RKO (cell line): ENCODE data around the gene IER2.

ENCODE experiments used
- DNase-seq: peaks from one replicate; pipeline ENCODE4 v3.0.0-alpha.2; 2016; ENCODE audit warnings: low spot score

IER2 gene, protein sequence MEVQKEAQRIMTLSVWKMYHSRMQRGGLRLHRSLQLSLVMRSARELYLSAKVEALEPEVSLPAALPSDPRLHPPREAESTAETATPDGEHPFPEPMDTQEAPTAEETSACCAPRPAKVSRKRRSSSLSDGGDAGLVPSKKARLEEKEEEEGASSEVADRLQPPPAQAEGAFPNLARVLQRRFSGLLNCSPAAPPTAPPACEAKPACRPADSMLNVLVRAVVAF

DNA sequence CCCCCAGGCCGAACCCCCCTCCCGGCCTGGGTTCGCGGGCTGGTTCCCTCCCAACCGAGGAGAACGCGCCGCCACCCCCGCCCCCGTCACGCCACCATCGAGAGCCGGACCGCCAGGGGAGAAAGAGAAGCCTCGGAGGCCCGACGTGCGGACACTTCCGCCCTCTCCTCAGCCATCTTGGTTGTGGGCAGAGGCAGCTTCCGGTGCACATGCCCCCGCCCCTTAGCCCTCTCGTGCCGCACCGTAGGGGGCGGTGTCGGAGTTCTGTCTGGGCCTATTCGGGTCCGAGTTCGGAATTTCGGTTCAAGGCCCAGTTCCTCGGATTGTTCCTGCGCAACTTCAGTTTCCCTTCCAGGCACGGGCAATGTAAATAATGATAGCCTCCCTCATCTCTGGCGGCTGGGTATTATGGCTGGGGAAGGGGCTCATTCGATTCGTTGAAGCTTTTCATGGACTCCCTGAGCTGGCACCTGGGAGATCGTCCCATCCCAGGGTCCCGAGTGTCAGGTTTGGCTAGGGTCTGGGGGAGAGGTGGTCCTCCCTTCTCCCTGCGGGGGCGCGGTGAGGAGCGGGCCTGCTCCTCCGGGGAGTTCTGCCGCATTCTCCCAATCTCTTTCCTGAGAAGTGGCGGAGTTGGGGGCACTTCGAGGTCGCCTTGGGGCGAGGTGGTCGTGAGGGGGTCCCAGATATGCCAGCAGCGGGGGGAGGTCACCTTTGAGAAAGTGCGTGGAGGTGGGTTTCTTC is at the start of gene IER2, which contains the start of gene STX10:
TSS of gene IER2 (plus strand) at position 225 of the 744 bp plus-strand sequence. CDS start 2,776 bp downstream, outside the sequence.
TSS of gene STX10 (minus strand) at position 189 of the 744 bp plus-strand sequence. CDS start 202 bp downstream, outside the sequence.
- peak; percentile 96 for DNase-seq

- no peak for DNase-seq
Measured at GRCh38 chr19:13100841-13101589, 49.2 kb upstream of the IER2 start.

GRCh38 chr19:13101590-13102415 is 48.4 kb upstream of the IER2 start:
- no peak for DNase-seq

DNA sequence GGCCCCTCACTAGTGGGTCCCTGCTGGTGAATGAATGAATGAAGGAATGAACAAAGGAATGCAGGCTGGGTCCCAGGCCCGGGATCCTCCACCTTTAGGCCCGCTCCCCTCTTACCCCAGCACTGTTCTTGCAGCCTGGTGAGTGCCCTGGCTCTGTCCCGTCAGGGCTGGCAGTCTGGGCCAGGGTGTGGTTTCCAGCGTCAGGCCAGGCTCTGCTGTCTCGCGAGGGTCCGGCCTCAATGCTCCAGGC is 47.9 kb upstream of the IER2 start:
- no peak for DNase-seq

DNA sequence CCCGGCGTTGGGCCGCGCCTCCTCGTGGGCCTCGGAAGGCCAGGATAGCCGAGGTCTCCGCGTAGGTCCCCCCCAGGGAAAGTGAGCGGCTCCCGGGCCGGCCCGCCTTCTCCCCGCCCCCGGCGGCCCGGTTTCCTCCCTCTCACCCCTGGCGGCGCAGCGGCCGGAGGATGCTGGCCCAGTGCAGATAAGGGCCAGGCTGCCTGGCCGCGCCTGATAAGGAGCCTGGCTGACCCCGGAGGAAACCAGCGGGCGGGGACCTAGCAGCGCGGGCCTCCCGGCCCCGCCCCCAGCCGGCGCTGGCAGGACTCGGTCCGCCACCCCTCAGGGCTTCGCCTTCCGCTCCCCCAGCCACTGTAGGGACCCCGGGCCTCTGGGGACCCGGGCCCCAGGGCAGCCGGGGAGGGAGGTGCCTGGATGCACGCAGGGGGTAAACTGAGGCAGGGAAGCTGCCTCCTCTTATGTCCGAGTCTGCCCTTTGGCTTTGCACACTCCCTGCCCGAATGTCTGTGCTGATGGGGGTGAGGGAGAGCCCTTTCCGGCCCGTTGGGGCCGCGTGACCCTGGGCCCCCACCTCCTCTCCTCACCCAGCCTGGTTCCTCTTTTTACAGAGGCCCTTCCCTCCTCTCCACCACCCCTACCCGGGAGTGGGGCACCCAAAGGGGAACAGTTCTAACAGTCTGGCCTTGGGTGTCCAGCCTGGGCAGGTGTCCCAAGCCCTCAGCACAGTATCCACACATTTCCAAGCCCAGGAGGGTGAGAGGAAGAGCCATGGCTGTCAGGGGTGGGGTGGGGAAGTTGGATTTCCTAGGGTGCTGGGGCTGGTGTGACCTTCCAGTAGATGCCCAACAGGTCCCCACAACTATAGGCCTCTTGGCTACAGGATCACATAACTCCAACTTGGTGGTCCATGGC is 47.3 kb upstream of the IER2 start, which contains the start of gene LYL1:
TSS of gene LYL1 (minus strand) at position 193 of the 915 bp plus-strand sequence. CDS start 1,687 bp downstream, outside the sequence.
- no peak for DNase-seq

GRCh38 chr19:13103581-13104359 is 46.4 kb upstream of the IER2 start:
- no peak for DNase-seq

GRCh38 chr19:13104360-13104847 is 45.8 kb upstream of the IER2 start:
- no peak for DNase-seq

DNA sequence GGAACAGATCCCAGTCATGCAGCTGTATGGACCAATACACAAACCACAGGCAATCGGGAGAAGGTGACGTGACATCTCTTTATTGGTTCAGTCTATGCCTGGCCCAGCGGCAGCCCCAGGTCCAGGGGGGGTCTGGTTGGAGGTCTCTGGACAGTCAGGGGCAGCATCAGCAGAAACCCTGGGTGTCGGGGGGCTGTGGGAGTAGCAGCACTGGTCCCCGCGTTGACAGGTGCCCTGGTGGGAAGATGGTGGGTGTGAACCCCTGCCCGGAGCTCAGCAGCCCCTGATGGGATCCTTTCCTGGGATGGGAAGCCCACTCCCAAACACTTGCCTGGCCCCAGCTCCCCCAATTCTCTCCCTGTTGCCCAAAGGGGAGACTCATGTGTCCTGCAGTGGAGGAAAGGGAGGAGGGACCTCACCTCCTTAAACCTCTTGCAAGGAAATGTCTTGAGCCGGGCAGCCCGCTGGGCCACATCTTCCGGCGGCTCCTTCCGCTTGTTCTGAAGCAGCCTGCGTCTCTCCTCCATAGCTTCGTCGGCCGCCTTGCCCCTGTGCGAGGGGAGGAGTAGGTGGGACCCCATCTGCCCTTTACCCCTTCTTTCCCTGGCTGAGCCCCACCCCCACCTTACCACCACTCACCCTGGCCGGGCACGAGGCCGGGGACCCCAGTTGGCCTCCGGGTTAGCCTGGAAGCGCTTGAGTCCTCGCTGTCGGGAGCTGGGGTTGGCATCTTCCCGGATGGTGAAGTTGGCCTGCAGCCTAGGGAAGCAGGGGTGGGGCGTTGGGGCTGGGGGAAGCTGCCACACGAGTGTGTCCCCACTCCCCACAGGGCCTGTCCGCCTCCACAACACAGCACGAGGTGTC is 45.1 kb upstream of the IER2 start:
- no peak for DNase-seq

GRCh38 chr19:13109361-13110098 is 40.7 kb upstream of the IER2 start:
- no peak for DNase-seq

DNA sequence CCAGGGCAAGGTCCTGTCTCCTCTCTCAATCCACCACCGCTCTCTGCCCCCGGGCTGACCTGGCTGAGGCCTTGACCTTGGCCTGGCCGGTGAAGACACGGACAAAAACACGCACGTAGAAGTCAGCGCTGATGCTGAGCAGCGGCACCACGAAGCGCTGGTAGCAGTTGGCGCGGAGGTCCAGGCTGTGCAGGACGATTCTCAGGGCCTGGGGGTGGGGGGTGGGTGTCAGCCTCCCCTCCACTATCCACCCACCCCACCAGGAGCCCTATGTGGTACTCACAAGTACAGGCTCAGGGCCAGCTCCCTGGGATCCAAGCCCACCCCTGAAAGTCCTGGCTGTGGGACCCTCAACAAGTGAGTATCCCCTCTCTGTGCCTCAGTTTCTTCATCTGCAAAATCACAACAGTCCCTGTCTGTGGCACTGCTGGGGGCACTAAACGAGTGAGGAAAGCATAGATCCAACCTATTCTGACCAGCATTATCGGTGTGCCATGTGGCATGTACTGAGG is 40.1 kb upstream of the IER2 start:
- no peak for DNase-seq

DNA sequence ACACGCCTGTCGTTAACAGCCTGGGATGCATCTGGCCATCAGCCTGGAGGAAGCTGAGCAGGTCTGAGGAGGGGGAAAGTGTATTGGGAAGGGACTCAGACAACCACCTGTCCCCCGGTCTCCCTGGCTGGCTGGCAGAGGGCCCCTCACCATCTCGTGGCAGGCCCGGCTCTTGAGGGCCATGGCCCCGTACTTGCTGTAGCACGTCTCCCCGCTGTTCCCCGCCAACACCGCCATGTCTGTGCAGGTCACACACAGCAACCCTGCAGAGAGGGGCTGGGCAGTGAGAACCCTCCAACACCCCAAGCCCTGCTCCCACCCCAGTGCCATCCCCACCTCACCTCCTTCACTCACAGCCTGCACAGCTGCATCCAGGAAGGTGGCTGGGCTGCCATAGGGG is 37.7 kb upstream of the IER2 start:
- DNase-seq = no peak

DNA sequence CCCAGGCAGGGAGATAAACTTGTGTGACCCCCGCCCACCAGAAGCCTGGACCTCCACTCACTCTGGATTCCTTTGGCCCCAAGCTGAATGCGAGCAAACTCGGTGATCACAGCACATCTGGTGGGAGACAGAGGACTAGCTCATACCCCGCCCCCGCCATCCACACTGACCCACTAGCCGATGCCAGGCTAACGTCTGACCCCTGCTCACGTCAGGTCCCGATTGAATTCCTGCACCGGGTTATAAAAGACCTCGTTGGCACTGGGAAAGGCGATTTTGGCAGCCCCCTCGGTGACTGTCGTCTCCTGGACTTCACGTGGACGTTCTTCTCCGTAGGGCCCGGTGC is 34.3 kb upstream of the IER2 start:
- DNase-seq = peak; percentile 58

- DNase-seq = peak; percentile 98
Measured at GRCh38 chr19:13116282-13117175, 33.7 kb upstream of the IER2 start, which contains the start of gene TRMT1. TSS of gene TRMT1 (minus strand) at chr19:13116740. CDS start at chr19:13116399, 341 bp downstream.

- DNase-seq = peak; percentile 63
Measured at GRCh38 chr19:13117176-13117771, 32.9 kb upstream of the IER2 start.

- peak; percentile 95 for DNase-seq
Measured at GRCh38 chr19:13117772-13118423, 32.3 kb upstream of the IER2 start, which contains the start of gene NACC1. TSS of gene NACC1 (plus strand) at chr19:13118264. CDS start at chr19:13135208, 16,944 bp downstream.
